RWPE2 (cell line): ENCODE measurements around the gene EEF1AKMT2.

Experiments used
- ATAC-seq: fragments of 200-7000 bp; cut with Tn5 transposase; 3 replicates; pipeline ENCODE4 v1.9.1; 2021; ENCODE audit warnings: low read depth
- DNase-seq: peaks from one replicate; pipeline ENCODE4 v3.0.0-alpha.2; 2020; ENCODE audit warnings: low spot score
- H3K27ac ChIP-seq: fragments of 450-650 bp; 2 replicates; pipeline ENCODE4 v1.5.1; 2017; ENCODE audit warnings: mild to moderate bottlenecking; ENCODE audit not compliant: poor library complexity, severe bottlenecking
- H3K27me3 ChIP-seq: fragments of 250-450 bp; sonication (Bioruptor Pico); 2 replicates; pipeline ENCODE4 v1.5.1; 2021; ENCODE audit warnings: mild to moderate bottlenecking, moderate library complexity; ENCODE audit not compliant: insufficient read depth, poor library complexity, severe bottlenecking
- H3K36me3 ChIP-seq: fragments of 250-450 bp; sonication (Bioruptor Pico); 2 replicates; pipeline ENCODE4 v1.5.1; 2020; ENCODE audit warnings: low read depth, mild to moderate bottlenecking, moderate library complexity
- H3K4me1 ChIP-seq: fragments of 250-450 bp; sonication (Bioruptor Pico); 2 replicates; pipeline ENCODE4 v1.5.1; 2021; ENCODE audit warnings: mild to moderate bottlenecking, moderate library complexity; ENCODE audit not compliant: insufficient read depth, poor library complexity, severe bottlenecking
- H3K4me3 ChIP-seq: fragments of 250-450 bp; sonication (Bioruptor Pico); 2 replicates; pipeline ENCODE4 v1.5.1; 2021; ENCODE audit warnings: mild to moderate bottlenecking, moderate library complexity; ENCODE audit not compliant: severe bottlenecking
- H3K9me3 ChIP-seq: fragments of 250-450 bp; sonication (Bioruptor Pico); 2 replicates; pipeline ENCODE4 v1.5.1; 2021; ENCODE audit warnings: mild to moderate bottlenecking, moderate library complexity; ENCODE audit not compliant: severe bottlenecking
- CTCF ChIP-seq: fragments of 450-650 bp; IDR thresholded peaks from one replicate; pipeline ENCODE4 v1.5.1; 2017; ENCODE audit warnings: mild to moderate bottlenecking, moderate library complexity; ENCODE audit not compliant: poor library complexity, severe bottlenecking

Gene EEF1AKMT2

GRCh38 chr10:124728071-124728829 lies 63.4 kb downstream of the EEF1AKMT2 start:
- Histone ChIP-seq H3K4me3 (no peak overlapping the region), H3K4me1 (no peaks in the 10 kb centered on the region), H3K9me3 (no peaks in the 10 kb centered on the region), H3K27me3 (no peaks in the 10 kb centered on the region), H3K27ac (no peak overlapping the region), H3K36me3 (no peaks in the 10 kb centered on the region; the same call in 1 of the 2 replicates)
- no peak for TF ChIP-seq CTCF
- no peak for ATAC-seq
- DNase-seq: no peak

GRCh38 chr10:124727361-124727960 lies 64.2 kb downstream of the EEF1AKMT2 start:
- H3K27ac ChIP-seq: no peak overlapping the region

GRCh38 chr10:124725791-124726190 lies 65.9 kb downstream of the EEF1AKMT2 start:
- Histone ChIP-seq H3K27me3 (no peaks in the 10 kb centered on the region), H3K4me1 (no peaks in the 10 kb centered on the region), H3K36me3 (no peaks in the 10 kb centered on the region; the same call in 1 of the 2 replicates), H3K4me3 (no peak overlapping the region), H3K9me3 (no peaks in the 10 kb centered on the region), H3K27ac (no peak overlapping the region)
- ATAC-seq (no peak), DNase-seq (no peak)
- TF ChIP-seq CTCF: no peak

More at GRCh38 chr10:124727361-124727960, 64.2 kb downstream of the EEF1AKMT2 start:
- no peaks in the 10 kb centered on the region for H3K27me3 ChIP-seq
- H3K36me3 ChIP-seq: no peaks in the 10 kb centered on the region; the same call in 1 of the 2 replicates
- DNase-seq (no peak), ATAC-seq (no peak)
- no peak overlapping the region for H3K4me3 ChIP-seq
- H3K9me3 ChIP-seq: no peaks in the 10 kb centered on the region
- TF ChIP-seq CTCF: no peak
- no peaks in the 10 kb centered on the region for H3K4me1 ChIP-seq

- Histone ChIP-seq H3K27ac (no peak overlapping the region), H3K4me1 (no peaks in the 10 kb centered on the region), H3K36me3 (no peaks in the 10 kb centered on the region; the same call in 1 of the 2 replicates), H3K27me3 (no peaks in the 10 kb centered on the region), H3K9me3 (no peaks in the 10 kb centered on the region), H3K4me3 (no peak overlapping the region)
- no peak for DNase-seq
- no peak for ATAC-seq
- TF ChIP-seq CTCF: no peak
Measured at GRCh38 chr10:124725171-124725631, 66.5 kb downstream of the EEF1AKMT2 start.
